ENCODE data around the gene EPHB3.

DNA sequence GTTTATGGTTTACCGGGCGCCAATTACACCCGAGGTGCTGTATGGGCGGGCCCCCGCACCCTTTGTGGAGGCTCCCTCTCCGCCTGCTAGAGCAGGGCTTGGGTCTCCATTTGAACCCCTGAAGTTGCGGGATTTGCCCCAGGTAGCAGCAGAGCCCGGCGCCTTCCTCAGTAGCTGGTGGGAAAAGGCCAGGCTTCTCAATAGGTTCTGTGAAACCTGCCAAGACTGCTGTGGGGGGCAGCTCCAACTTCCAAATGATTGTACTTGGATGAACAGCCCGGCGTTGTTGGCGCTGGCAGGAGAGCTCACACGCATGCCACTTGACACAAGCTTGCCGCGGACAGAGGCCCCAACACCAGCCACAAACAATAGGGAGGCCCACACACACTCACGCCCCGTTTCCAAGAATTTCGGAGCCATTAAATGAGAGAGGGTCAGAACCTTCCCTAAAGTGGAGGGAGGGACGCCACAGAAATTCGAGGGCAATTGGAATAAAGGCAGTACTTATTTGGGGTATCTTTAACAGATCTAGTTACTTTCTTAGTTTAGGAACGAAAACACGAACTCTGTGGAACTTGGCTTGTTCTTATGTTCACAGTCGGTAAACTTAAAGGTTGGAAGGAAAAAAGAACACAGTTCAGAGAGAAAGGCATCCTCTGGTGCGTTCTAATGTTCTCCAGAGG is 1.4 kb downstream of the EPHB3 start:
- no peak for TF ChIP-seq SMC3 (IDR thresholded peaks at IDR 0.05)
- TF ChIP-seq, protein P1, sequence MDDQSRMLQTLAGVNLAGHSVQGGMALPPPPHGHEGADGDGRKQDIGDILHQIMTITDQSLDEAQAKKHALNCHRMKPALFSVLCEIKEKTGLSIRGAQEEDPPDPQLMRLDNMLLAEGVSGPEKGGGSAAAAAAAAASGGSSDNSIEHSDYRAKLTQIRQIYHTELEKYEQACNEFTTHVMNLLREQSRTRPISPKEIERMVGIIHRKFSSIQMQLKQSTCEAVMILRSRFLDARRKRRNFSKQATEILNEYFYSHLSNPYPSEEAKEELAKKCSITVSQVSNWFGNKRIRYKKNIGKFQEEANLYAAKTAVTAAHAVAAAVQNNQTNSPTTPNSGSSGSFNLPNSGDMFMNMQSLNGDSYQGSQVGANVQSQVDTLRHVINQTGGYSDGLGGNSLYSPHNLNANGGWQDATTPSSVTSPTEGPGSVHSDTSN (IDR thresholded peaks at IDR 0.05) = no peak
- TF ChIP-seq, protein P2, sequence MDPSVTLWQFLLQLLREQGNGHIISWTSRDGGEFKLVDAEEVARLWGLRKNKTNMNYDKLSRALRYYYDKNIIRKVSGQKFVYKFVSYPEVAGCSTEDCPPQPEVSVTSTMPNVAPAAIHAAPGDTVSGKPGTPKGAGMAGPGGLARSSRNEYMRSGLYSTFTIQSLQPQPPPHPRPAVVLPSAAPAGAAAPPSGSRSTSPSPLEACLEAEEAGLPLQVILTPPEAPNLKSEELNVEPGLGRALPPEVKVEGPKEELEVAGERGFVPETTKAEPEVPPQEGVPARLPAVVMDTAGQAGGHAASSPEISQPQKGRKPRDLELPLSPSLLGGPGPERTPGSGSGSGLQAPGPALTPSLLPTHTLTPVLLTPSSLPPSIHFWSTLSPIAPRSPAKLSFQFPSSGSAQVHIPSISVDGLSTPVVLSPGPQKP (IDR thresholded peaks at IDR 0.05; ENCODE audit: low read depth, low read length) = no peak
- TF ChIP-seq, protein P3, sequence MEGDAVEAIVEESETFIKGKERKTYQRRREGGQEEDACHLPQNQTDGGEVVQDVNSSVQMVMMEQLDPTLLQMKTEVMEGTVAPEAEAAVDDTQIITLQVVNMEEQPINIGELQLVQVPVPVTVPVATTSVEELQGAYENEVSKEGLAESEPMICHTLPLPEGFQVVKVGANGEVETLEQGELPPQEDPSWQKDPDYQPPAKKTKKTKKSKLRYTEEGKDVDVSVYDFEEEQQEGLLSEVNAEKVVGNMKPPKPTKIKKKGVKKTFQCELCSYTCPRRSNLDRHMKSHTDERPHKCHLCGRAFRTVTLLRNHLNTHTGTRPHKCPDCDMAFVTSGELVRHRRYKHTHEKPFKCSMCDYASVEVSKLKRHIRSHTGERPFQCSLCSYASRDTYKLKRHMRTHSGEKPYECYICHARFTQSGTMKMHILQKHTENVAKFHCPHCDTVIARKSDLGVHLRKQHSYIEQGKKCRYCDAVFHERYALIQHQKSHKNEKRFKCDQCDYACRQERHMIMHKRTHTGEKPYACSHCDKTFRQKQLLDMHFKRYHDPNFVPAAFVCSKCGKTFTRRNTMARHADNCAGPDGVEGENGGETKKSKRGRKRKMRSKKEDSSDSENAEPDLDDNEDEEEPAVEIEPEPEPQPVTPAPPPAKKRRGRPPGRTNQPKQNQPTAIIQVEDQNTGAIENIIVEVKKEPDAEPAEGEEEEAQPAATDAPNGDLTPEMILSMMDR (IDR thresholded peaks at IDR 0.05) = no peak
